GM12878 (cell line): ENCODE results near the gene HAPLN2. TPM values are rescaled to one million over a fixed set of nuclear protein-coding genes. Genes with fewer than 3 reads are reported as not detected.

Experiments used
- ATAC-seq: fragments of 200-7000 bp; cut with Tn5 transposase; 3 replicates; pipeline ENCODE4 v1.9.1; 2020; ENCODE audit warnings: mild to moderate bottlenecking, moderate library complexity
- BruUV-seq: library from RNA; stranded (reverse); fragments of 400-500 nt; replicated peaks from 2 replicates; lab custom pipeline; 2021; lab: Mats Ljungman, UMichigan
- CTCF ChIA-PET: fragments of 300-600 bp; sonication (Branson Sonifier 250); formaldehyde crosslinking; extraction: SDS; loops from one replicate; lab custom pipeline; 2021; ENCODE audit warnings: inconsistent platforms; lab: Yijun Ruan, JAX
- POLR2A ChIA-PET: fragments of 350-600 bp; formaldehyde crosslinking; extraction: SDS; loops from one replicate; lab custom pipeline; 2021; ENCODE audit warnings: inconsistent platforms; lab: Charles Lee
- RAD21 ChIA-PET: fragments of 300-600 bp; sonication (Branson Sonifier 250); formaldehyde crosslinking; loops from one replicate; lab custom pipeline; 2023; ENCODE audit warnings: antibody characterized with exemption; ENCODE audit not compliant: unreplicated experiment; lab: Charles Lee
- SMC1A ChIA-PET: fragments of 300-600 bp; sonication (Branson Sonifier 250); formaldehyde crosslinking; loops from one replicate; lab custom pipeline; 2023; ENCODE audit not compliant: unreplicated experiment, uncharacterized antibody; lab: Charles Lee
- DNase-seq: peaks from one replicate; pipeline ENCODE4 v3.0.0-alpha.2; 2011; ENCODE audit warnings: low read depth, low spot score
- FAIRE-seq: peaks from 3 replicates; lab custom pipeline; 2011; peaks lifted over from hg19 to GRCh38; lab: Jason Lieb, UNC
- H2AFZ ChIP-seq: 2 replicates; pipeline ENCODE4 v1.6.0; 2011; ENCODE audit warnings: low read depth, low read length, control low read depth; ENCODE audit not compliant: control insufficient read depth
- H3K27ac ChIP-seq: 2 replicates; pipeline ENCODE4 v1.5.1; 2011; ENCODE audit warnings: control low read depth; ENCODE audit not compliant: control insufficient read depth, insufficient read depth
- H3K27me3 ChIP-seq, 2 experiments: replicated peaks in 1 of 2; 2 replicates each; pipeline versions ENCODE4 v1.6.0 to v1.6.1; 2011; ENCODE audit warnings: low read length in 1 of 2; ENCODE audit not compliant: control insufficient read depth in 2 of 2, insufficient read depth in 2 of 2
- H3K36me3 ChIP-seq, 2 experiments: 2 replicates each; pipeline ENCODE4 v1.5.1; 2011; ENCODE audit warnings: low read length in 1 of 2; ENCODE audit not compliant: control insufficient read depth in 2 of 2, insufficient read depth in 2 of 2
- H3K4me1 ChIP-seq: 2 replicates; pipeline ENCODE4 v1.6.1; 2011; ENCODE audit warnings: mild to moderate bottlenecking, low read length, moderate library complexity, mixed read lengths; ENCODE audit not compliant: control insufficient read depth, insufficient read depth
- H3K4me2 ChIP-seq: 2 replicates; pipeline ENCODE4 v1.6.0; 2011; ENCODE audit warnings: control low read depth; ENCODE audit not compliant: control insufficient read depth, insufficient read depth
- H3K4me3 ChIP-seq: fragments of 200-600 bp; sonication (generic); 2 replicates; pipeline ENCODE4 v1.5.1; 2016
- H3K79me2 ChIP-seq: 2 replicates; pipeline ENCODE4 v1.6.0; 2011; ENCODE audit warnings: low read length; ENCODE audit not compliant: control insufficient read depth, insufficient read depth
- H3K9ac ChIP-seq: 2 replicates; pipeline ENCODE4 v1.8.0; 2011; ENCODE audit warnings: low read length, control low read depth, mixed read lengths; ENCODE audit not compliant: control insufficient read depth, insufficient read depth
- H3K9me3 ChIP-seq: replicated peaks from 3 replicates; pipeline ENCODE4 v1.5.1; 2011; ENCODE audit warnings: mild to moderate bottlenecking, low read length; ENCODE audit not compliant: control insufficient read depth, insufficient read depth
- H4K20me1 ChIP-seq: 2 replicates; pipeline ENCODE4 v1.6.0; 2011; ENCODE audit not compliant: control insufficient read depth, insufficient read depth
- EP300 ChIP-seq, 2 experiments: fragments of 150-350 bp in 1 of 2; IDR thresholded peaks; 2 replicates each; pipeline ENCODE4 v1.6.1; 2011 to 2012; ENCODE audit warnings: low read depth in 2 of 2, low read length in 2 of 2, borderline replicate concordance in 1 of 2, improper control_type of control experiment in 1 of 2, inconsistent platforms in 1 of 2; ENCODE audit not compliant: control insufficient read depth in 1 of 2
- FOXK2 ChIP-seq: fragments of 450-650 bp; IDR thresholded peaks from 2 replicates; pipeline ENCODE4 v1.6.1; 2017; ENCODE audit warnings: mild to moderate bottlenecking, moderate library complexity
- HDAC6 ChIP-seq: fragments of 200-600 bp; sonication (generic); IDR thresholded peaks from one replicate; pipeline ENCODE4 v1.8.0; 2017; ENCODE audit warnings: antibody characterized with exemption; ENCODE audit not compliant: unreplicated experiment
- HSF1 ChIP-seq: fragments of 150-350 bp; IDR thresholded peaks from 2 replicates; pipeline ENCODE4 v1.6.1; 2014; ENCODE audit warnings: mild to moderate bottlenecking, low read depth, low read length
- JUND ChIP-seq: IDR thresholded peaks from 2 replicates; pipeline ENCODE4 v1.6.1; 2012; ENCODE audit warnings: low read depth, mild to moderate bottlenecking, low read length, improper control_type of control experiment, moderate library complexity
- NFIC ChIP-seq: IDR thresholded peaks from 2 replicates; pipeline ENCODE4 v1.6.1; 2012; ENCODE audit warnings: low read depth, mild to moderate bottlenecking, inconsistent platforms, low read length, moderate library complexity
- NR2C1 ChIP-seq: fragments of 450-650 bp; IDR thresholded peaks from 2 replicates; pipeline ENCODE4 v1.6.1; 2017; ENCODE audit warnings: antibody characterized with exemption, mild to moderate bottlenecking, moderate library complexity
- PRDM15 ChIP-seq: fragments of 450-650 bp; formaldehyde crosslinking; IDR thresholded peaks from 2 replicates; pipeline ENCODE4 v1.4.0; 2020; ENCODE audit warnings: mild to moderate bottlenecking, moderate library complexity
- RB1 ChIP-seq: fragments of 450-650 bp; formaldehyde crosslinking; IDR thresholded peaks from 2 replicates; pipeline ENCODE4 v1.6.1; 2017; ENCODE audit warnings: mild to moderate bottlenecking, borderline replicate concordance
- RELB ChIP-seq: fragments of 450-650 bp; IDR thresholded peaks from 2 replicates; pipeline ENCODE4 v1.6.1; 2017; ENCODE audit warnings: low read depth, mild to moderate bottlenecking, moderate library complexity
- SMAD5 ChIP-seq: IDR thresholded peaks from 2 replicates; pipeline ENCODE4 v1.6.1; 2016; ENCODE audit warnings: antibody characterized with exemption, low read depth
- ZSCAN29 ChIP-seq: fragments of 450-650 bp; IDR thresholded peaks from 2 replicates; pipeline ENCODE4 v1.6.1; 2017; ENCODE audit warnings: mild to moderate bottlenecking, moderate library complexity
- WGBS: methylation state at CpG from one replicate; pipeline ENCODE4 v1.1.6; 2016; ENCODE audit warnings: low lambda C conversion rate; ENCODE audit not compliant: insufficient replicate concordance, insufficient coverage; ENCODE audit errors: missing lambda C conversion rate; 5-methylcytosine and 5-hydroxymethylcytosine counted together
- in situ Hi-C: fragments of 300-500 bp; cut with MboI; formaldehyde crosslinking; loops from 9 replicates; pipeline ENCODE4 v1.14.3; 2018; ENCODE audit warnings: mixed read lengths
- intact Hi-C: fragments of 100-400 bp; cut with micrococcal nuclease; formaldehyde crosslinking; loops from one replicate; pipeline ENCODE4 v1.14.2; 2022; ENCODE audit not compliant: unreplicated experiment
- polyA plus RNA-seq, 11 experiments: library from polyadenylated mRNA; depleted of rRNA in 4 of 11; unstranded in 6 of 11; stranded (reverse) in 5 of 11; fragments of >200 nt; fragmentation: Nextera tagmentation in 4 of 11; fragmentation: Illumina TruSeq in 1 of 11; extraction: Ambion mirVana in 4 of 11; extraction: Trizol in 1 of 11; gene quantifications; 1 replicate in 1 of 11; 2 replicates in 10 of 11; pipeline versions ENCODE4 v1.2.1 to v1.2.3, GENCODE V29; 2011 to 2016; ENCODE audit warnings: inconsistent platforms in 2 of 11, missing spikeins in 2 of 11, low read depth in 1 of 11
- total RNA-seq, 4 experiments: library from RNA; depleted of rRNA in 3 of 4; stranded (reverse); fragments of >200 nt in 3 of 4; fragmentation: Illumina TruSeq in 1 of 4; extraction: Trizol in 1 of 4; gene quantifications; 2 replicates each; pipeline versions ENCODE4 v1.2.1 to v1.2.3, GENCODE V29; 2013 to 2021

The HAPLN2 gene
- total and polyA plus RNA-seq, 10 of the 15 experiments (the other 5 are each of a cell fraction or from before 2014, with no cell fraction given): 0.15 to 0.24 TPM; not detected in 8

GRCh38 chr1:156594190-156594589 lies 25.0 kb upstream of the HAPLN2 start:
- H3K4me3 ChIP-seq: no peak overlapping the region
- peaks cover 5% of the 10 kb centered on the region for H3K4me1 ChIP-seq
- no peak overlapping the region for H3K9ac ChIP-seq
- H4K20me1 ChIP-seq: no peaks in the 10 kb centered on the region
- RAD21 ChIA-PET: interaction anchor here (0.7 to 1.0 kb wide), 4 partner anchors 11 to 114 kb away, joined by 3 to 6 read pairs (median 4); no protein-coding TSS in a partner anchor
- ATAC-seq: no peak
- no peak for DNase-seq
- H3K27ac ChIP-seq: no peak overlapping the region
- no peak overlapping the region for H2AFZ ChIP-seq
- in situ Hi-C loops (no loop called here), intact Hi-C loops (no loop called here)
- peaks cover 13% of the 10 kb centered on the region for H3K79me2 ChIP-seq
- POLR2A ChIA-PET: interaction anchor here (0.6 to 1.1 kb wide), 5 partner anchors 16 to 103 kb away, joined by 3 to 5 read pairs (median 3); partner anchors contain the start of gene MEF2D
- H3K4me2 ChIP-seq: no peak overlapping the region
- FAIRE-seq: no peak
- H3K27me3 ChIP-seq: no peaks in the 10 kb centered on the region
- H3K36me3 ChIP-seq: peaks cover 27 to 31% of the 10 kb centered on the region in 2 experiments; a peak in 3 of 4 replicates
- 99% methylated on average over 3 of the region's 3 CpGs for WGBS
- no TSS peak for BruUV-seq
- SMC1A ChIA-PET: interaction anchor here (1.6 to 5.9 kb wide), 4 partner anchors 9 to 140 kb away, joined by 5 to 47 read pairs (median 14); partner anchors contain the start of gene GPATCH4
- TF ChIP-seq NFIC (no peak), RB1 (no peak), SMAD5 (no peak), RELB (no peak), PRDM15 (CRISPR knock-in tag) (no peak), EP300 (IDR thresholded peaks at IDR 0.05; ENCODE audit: borderline replicate concordance in 1 of 2, control insufficient read depth in 1 of 2, low read depth in 2 of 2, low read length in 2 of 2) (no peak), NR2C1 (no peak), HSF1 (no peak), ZSCAN29 (no peak), FOXK2 (no peak), HDAC6 (no peak), JUND (no peak)
- H3K9me3 ChIP-seq: no peaks in the 10 kb centered on the region
- CTCF ChIA-PET: interaction anchor here (0.7 to 4.6 kb wide), 5 partner anchors 11 to 179 kb away, joined by 3 to 34 read pairs (median 4); no protein-coding TSS in a partner anchor
